Skin of body (tissue), 2 donors: Measurements from ENCODE around the gene CCDC85C. TPM values are rescaled to one million over a fixed set of nuclear protein-coding genes. Genes with fewer than 3 reads are reported as not detected.
A peak's percentile ranks its signal among the peaks of the same experiment; 100 is the strongest.

Experiments used
- DNase-seq: peaks from one replicate; lab custom pipeline; 2025; lab: John Stamatoyannopoulos, UW
- total RNA-seq: library from RNA; depleted of rRNA; stranded (reverse); fragments of >200 nt; gene quantifications from one replicate; pipeline ENCODE4 v1.2.3, GENCODE V29; 2014

CCDC85C gene
- total RNA-seq, 1 donor from 2014 or later: 7.0 TPM

DNA sequence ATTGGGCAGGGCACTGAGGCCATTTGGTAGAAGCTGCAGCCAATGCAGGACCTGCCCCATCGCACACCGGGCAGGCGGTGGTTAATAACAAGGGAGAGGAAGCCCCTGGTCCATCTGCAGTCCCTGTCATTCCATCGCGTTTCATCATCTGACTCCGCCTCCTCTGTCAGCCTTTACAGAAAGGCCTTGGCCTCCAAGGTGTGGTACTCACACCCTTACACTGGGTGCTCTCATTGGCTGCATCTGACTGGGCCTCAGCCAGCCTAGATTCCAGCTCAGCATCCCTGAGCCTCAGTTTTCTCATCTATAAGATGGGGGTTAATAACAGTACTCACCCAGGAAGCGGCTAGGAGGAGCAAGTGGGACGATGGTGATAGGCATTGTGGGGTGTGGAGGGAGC lies 26.2 kb upstream of the CCDC85C start:
- DNase-seq: no peak

DNA sequence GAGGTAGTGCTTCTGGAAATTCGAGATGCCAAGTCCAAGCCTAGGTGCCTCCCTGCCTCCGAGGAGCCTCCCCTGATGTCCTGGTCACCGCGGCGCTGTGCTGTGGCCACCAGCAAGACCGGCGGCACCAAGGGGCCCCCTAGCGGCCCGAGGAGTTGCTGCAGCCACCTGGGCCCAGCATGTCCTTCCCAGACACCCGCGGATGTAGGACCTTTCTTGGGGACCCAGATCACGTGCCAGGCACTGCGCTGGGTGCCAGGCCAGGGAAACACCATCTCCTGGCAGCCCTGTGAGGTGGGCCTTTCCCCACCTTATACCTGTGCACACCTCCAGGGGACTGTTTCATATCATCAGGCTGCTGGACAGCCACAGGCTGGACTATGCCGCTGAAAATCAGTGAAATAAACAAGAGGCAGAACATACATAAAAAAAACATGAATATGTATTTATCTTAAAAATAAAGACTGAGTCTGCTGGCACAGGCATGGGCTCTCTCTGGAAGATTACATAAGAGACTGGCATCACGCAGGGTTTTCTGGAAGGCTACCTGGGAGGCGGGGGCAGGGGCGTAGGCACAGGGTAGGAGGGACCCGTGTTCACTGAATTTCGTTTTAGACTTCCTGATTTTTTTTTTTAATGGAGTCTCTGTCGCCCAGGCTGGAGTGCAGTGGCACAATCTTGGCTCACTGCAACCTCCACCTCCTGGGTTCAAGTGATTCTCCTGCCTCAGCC lies 25.0 kb upstream of the CCDC85C start:
- DNase-seq: peak; percentile 4

DNA sequence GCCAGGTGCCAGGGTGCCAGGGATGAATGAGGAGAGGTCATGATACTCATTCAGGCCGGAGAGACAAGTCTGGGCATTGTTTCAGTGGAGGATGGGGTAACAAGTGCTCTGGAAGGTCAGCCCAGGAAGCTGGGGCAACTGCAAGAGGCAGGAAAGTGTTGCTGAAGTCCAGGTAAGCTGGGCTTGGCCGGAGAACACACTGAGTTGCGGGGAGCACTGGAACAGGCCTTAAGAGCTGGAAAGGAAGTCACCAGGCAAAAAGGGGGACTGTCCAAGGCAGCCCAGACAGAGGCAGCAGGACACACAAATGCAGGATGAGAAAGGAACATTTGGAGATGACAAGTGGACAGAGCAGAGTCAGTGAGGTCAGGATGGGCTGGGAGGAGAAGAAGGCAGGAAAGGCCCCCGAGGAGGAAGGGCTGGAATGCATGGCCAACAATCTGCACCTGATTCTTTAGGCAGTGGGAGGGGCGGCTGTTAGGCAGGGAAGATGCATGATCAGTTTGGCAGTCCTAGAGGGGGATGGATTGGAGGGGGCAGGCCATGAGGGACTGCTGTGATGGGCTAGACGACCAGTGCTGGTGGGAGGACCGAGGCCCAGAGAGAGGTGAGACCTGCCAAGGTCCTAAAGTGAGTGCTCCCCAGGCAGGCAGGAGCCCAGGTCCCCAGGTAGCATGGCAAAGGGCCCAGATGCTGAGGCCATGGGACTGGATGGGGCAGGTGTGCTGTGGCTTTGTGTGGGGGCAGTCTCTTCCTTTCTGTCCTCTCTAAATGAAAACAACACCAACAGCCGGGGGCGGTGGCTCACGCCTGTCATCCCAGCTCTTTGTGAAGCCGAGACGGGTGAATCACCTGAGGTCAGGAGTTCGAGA lies 23.7 kb upstream of the CCDC85C start:
- no peak for DNase-seq

GRCh38 chr14:99627100-99627499 lies 23.1 kb upstream of the CCDC85C start:
- DNase-seq: no peak

DNA sequence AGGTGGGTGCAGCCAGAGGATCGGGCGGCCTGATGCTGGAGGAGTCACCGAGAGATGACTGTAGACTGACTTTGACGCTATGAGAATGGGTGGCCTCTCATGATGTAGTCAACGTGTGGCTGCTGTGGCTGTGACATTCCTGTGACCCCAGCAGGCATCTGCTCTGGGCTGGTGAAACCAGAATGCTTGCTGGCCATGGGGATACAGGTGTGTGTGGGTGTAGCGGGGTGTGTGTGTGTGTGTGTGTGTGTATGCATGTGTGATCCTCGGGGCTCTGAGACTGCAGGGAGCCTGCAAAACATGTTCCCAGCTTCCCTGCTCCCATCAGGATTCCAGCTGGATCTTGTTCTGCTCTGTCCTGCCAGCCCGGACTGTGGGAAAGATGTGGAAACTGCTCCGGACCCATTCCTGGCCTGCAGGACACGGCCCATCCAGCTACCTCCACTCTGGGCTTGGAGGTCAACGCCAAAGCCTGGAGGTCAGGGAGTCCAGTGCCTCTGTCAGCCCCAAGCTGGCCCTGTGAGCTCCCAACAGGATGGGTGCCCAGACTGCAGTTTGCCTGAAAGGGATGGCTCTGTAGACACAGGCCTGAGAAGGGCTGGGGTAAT lies 22.1 kb upstream of the CCDC85C start:
- DNase-seq: no peak

- no peak for DNase-seq
These were observed 21.5 kb upstream of the CCDC85C start for GRCh38 chr14:99625476-99625875.

DNA sequence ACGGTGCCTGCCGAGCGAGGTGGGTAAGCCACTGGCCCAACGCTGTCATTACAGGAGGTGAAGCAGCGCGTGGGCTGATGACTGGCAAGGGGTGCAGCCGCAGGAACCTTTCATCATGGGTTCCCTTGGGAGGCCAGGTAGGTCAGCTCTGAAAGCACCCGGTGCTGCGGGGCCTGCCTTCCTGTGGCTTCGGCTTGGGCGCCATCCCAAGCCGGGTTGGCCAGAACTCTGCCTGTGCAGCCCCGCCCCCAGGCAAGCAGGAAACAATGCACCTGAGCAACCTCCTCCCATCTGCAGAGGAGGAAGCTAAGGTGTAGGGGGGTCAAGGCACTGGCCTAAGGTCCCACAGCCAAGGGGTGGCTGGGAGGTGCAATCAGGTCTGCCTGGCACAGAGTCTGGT lies 21.0 kb upstream of the CCDC85C start:
- no peak for DNase-seq

DNA sequence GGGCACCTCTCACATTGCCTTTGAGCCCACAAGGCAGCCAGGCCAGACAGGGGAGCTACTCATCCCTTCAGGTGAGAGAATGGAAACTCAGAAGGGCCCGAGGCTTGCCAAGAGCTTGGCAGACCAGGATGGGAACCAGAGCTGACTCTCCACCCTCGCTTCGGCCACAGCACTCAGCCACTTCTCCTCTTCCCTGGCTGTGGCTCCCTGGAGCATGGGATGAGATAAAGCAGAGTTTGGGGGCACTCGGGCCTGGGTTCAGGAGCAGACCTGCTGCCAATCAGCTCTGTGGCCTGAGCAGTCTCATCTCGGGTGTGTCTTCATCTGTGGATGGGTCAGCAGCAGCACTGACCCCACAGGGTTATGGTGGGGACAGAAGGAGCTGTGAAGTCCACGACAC lies 20.0 kb upstream of the CCDC85C start:
- no peak for DNase-seq

DNA sequence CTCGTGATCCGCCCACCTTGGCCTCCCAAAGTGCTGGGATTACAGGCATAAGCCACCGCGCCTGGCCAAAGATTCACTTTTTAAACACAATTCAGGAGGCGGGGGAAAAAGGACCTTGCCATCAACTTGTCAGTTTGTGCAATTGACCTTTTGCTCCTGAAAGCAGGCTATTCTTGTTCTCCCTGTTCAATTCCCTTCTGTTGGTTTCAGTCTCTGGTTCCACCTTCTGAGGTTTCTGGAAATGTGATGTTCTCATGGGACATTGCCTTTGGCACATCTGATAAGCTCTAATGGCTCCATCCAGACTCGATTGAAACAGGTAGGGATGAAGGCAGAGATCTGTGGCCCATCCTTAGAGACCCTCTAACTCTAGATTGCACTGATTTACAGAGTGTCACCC lies 17.9 kb upstream of the CCDC85C start:
- DNase-seq: no peak

- no peak for DNase-seq
These were observed 16.1 kb upstream of the CCDC85C start for GRCh38 chr14:99619835-99620834.

GRCh38 chr14:99616832-99617800 lies 13.1 kb upstream of the CCDC85C start:
- DNase-seq: no peak

DNA sequence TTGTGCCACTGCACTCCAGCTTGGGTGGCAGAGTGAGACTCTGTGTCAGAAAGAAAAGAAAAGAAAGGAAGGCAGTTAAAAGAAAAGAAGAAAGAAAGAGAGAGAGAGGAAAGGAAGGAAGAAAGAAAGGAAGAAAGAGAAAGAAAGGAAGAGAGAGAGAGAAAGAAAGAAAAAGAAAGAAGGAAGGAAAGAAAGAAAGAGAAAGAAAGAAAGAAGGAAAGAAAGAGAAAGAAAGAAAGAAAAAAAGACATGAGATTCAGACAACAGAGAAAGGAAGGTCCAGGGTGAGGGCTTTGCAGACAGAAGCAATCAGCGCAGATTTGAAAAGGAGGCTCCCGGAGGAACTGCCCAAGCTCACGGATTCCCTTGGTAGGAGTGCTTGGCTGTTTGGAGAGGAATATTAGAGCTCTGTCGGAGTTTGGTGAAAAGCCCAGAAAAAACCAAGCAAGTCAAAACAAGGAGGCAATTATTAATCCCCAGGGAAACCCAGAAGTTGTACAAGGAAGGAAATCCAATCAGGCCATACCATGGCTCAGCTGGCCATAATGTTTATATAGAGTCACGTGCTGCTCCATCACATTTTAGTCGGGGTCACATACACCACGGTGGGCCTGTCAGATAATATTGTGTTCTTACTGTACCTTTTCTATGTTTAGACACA lies 11.6 kb upstream of the CCDC85C start:
- DNase-seq: no peak

DNA sequence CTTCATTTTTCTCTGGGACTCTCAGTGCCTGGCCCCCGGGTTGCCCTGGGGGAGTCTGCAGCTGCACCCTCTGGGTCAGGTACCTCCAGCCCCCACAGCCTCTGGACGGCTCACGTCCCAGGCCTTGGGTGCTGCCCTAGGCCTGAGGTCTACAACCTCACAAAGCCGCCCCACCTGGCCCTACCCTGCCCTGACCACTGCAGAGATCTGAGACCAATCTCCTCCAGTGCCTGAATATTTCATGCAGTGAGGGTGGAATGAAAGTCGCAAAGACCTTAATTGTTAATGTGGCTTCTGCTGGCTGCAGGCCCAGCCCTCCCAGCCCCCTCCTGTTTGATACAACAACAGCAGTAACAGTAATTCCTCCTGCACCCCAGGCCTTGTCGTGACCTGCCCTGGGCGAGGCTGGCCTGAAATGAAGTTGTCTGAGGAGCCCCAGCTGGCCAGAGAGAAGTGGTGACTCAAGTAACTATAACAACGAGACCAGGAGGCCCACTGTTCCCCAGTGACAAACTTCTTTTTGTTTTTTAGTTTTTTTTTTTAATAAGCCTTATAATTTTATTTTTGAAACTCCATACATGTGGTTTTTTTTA lies 8.8 kb upstream of the CCDC85C start:
- no peak for DNase-seq

GRCh38 chr14:99612071-99612737 lies 8.2 kb upstream of the CCDC85C start:
- DNase-seq: no peak

DNA sequence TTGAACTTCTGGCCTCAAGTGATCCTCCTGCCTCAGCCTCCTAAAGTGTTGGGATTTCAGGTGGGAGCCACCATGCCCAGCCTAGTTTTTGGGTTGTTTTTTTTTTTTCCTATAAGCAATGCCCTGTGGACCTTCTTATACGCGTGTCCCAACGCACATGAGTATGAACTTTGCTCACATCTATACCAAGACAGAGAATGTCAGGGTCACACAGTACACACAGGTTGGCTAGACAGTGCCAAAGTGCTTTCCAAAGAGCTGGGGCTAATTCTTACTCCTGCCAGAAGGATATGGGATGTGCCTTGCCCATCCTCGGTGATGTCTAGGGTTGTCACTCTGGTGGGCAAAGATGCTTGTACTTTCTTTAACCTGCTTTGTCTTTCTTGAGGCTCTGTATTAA lies 7.6 kb upstream of the CCDC85C start:
- DNase-seq: no peak

GRCh38 chr14:99609245-99610170 lies 5.5 kb upstream of the CCDC85C start:
- DNase-seq: no peak

- DNase-seq: no peak
These were observed 4.6 kb upstream of the CCDC85C start for GRCh38 chr14:99608591-99608990.
